Progenitor cell of endocrine pancreas (in vitro differentiated cells): ENCODE results near the gene PGM5. TPM values are rescaled to one million over a fixed set of nuclear protein-coding genes. Genes with fewer than 3 reads are reported as not detected.
A peak's percentile ranks its signal among the peaks of the same experiment; 100 is the strongest.

ENCODE experiments used
- DNase-seq: peaks from one replicate; pipeline ENCODE4 v3.0.0; 2021; ENCODE audit warnings: low spot score; ENCODE audit not compliant: unreplicated experiment
- H3K27ac Mint-ChIP-seq: 2 replicates; pipeline ENCODE4 v1.8.0; 2021; ENCODE audit warnings: mild to moderate bottlenecking, moderate library complexity, mixed read lengths
- H3K27me3 Mint-ChIP-seq: 2 replicates; pipeline ENCODE4 v1.8.0; 2021; ENCODE audit warnings: mixed read lengths
- H3K36me3 Mint-ChIP-seq: 2 replicates; pipeline ENCODE4 v1.8.0; 2022; ENCODE audit warnings: mixed read lengths; ENCODE audit not compliant: insufficient read depth
- H3K4me1 Mint-ChIP-seq: 2 replicates; pipeline ENCODE4 v1.8.0; 2021; ENCODE audit warnings: low read depth, mixed read lengths
- H3K4me3 Mint-ChIP-seq: 2 replicates; pipeline ENCODE4 v1.8.0; 2021; ENCODE audit warnings: low read depth, mild to moderate bottlenecking, moderate library complexity, mixed read lengths
- H3K9me3 Mint-ChIP-seq: 2 replicates; pipeline ENCODE4 v1.8.0; 2021; ENCODE audit warnings: low read depth, mixed read lengths
- total RNA-seq: library from RNA; stranded (reverse); gene quantifications from 2 replicates; pipeline ENCODE4 v1.2.1, GENCODE V29; 2021
- TF ChIP-seq, protein P1 (sequence below): fragments of 200-600 bp; sonication (generic); IDR thresholded peaks from one replicate; pipeline ENCODE4 v1.5.0; 2021; ENCODE audit warnings: antibody characterized with exemption, mild to moderate bottlenecking; ENCODE audit not compliant: unreplicated experiment

Gene PGM5
- total RNA-seq, 1 donor from 2014 or later = 3.9 TPM

DNA sequence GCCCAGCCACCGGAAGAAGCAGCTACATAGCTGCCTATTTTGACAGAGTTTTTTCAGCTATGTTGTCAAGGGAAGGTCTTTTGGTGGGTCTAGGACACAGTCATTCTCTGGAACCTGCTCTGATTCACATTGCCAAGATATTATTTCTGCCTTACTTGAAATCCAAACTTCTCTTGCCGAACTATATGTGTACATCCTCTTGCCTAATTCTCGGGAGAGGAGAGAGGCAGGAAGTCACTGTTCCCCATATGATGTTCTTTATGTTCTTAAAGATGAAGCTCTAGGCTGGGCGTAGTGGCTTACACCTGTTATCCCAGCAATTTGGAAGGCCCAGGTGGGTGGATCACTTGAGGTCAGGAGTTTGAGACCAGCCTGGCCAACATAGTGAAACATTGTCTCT lies 175.7 kb downstream of the PGM5 start:
- Mint-ChIP-seq H3K36me3 (no peaks in the 10 kb centered on the region), H3K4me1 (peaks cover 4% of the 10 kb centered on the region), H3K9me3 (no peaks in the 10 kb centered on the region), H3K4me3 (no peak overlapping the region), H3K27me3 (peaks cover 36% of the 10 kb centered on the region), H3K27ac (no peak overlapping the region)
- no peak for DNase-seq
- TF ChIP-seq, protein P1, sequence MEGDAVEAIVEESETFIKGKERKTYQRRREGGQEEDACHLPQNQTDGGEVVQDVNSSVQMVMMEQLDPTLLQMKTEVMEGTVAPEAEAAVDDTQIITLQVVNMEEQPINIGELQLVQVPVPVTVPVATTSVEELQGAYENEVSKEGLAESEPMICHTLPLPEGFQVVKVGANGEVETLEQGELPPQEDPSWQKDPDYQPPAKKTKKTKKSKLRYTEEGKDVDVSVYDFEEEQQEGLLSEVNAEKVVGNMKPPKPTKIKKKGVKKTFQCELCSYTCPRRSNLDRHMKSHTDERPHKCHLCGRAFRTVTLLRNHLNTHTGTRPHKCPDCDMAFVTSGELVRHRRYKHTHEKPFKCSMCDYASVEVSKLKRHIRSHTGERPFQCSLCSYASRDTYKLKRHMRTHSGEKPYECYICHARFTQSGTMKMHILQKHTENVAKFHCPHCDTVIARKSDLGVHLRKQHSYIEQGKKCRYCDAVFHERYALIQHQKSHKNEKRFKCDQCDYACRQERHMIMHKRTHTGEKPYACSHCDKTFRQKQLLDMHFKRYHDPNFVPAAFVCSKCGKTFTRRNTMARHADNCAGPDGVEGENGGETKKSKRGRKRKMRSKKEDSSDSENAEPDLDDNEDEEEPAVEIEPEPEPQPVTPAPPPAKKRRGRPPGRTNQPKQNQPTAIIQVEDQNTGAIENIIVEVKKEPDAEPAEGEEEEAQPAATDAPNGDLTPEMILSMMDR = no peak

GRCh38 chr9:68533678-68534077 lies 177.3 kb downstream of the PGM5 start:
- H3K4me3 Mint-ChIP-seq = no peak overlapping the region
- peaks cover 34% of the 10 kb centered on the region for H3K27me3 Mint-ChIP-seq
- H3K4me1 Mint-ChIP-seq = peaks cover 4% of the 10 kb centered on the region
- H3K9me3 Mint-ChIP-seq = no peaks in the 10 kb centered on the region
- H3K27ac Mint-ChIP-seq = no peak overlapping the region
- DNase-seq = no peak
- TF ChIP-seq, protein P1 = no peak
- no peaks in the 10 kb centered on the region for H3K36me3 Mint-ChIP-seq

DNA sequence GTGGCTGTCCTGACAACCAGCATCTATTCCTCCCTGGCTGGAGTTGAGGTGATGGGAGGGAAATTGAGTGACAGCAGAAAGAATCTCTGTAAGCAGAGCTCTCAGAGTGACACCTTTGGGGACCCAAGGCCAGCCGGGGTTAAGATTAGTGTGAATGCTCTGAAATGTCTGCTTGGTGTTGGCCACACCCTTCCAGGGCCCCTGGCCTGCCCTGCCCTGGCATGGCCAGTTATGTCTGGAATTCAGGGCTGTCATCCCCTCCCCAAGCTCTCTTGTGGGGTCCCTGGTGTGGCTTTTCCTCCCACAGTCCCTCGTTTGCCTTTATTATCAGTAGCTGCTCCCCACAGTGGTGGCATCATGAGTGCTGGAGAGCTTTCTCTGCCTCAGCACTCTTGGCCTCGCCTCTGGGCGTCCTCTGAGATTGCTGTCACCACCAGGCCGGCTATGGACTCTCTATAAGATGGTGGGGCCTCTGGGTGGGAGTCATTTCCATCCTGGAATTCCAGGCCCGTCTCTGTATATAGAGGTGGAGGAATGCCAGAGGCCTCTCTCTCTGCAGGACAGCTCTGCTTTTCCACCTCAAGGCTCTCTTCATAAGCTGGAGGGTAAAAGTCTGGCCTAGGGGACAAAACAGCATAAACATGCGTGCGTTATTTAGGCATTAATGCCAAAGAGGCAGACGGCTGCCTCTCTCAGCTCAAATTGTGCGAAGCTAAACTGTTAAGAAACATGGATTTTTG lies 180.6 kb downstream of the PGM5 start:
- DNase-seq = no peak
- H3K36me3 Mint-ChIP-seq = no peaks in the 10 kb centered on the region
- peaks cover 27% of the 10 kb centered on the region for H3K27me3 Mint-ChIP-seq
- no peak overlapping the region for H3K4me3 Mint-ChIP-seq
- TF ChIP-seq, protein P1 = no peak
- peaks cover 4% of the 10 kb centered on the region for H3K4me1 Mint-ChIP-seq
- H3K9me3 Mint-ChIP-seq = no peaks in the 10 kb centered on the region
- H3K27ac Mint-ChIP-seq = no peak overlapping the region

DNA sequence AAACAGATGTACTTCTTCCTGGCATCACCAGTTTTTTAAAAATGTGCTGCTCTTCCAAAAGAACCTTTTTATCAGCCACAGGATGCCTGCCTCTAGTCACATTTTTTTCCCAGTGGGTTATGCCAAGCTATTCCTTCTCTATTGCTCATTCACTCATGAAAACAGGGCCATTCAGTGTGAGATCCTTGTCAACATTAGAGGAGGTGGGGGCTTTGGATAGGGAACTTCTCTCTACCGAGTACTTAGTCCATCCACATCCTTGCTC lies 181.1 kb downstream of the PGM5 start:
- DNase-seq = no peak
- Mint-ChIP-seq H3K4me3 (no peak overlapping the region), H3K27ac (no peak overlapping the region), H3K36me3 (no peaks in the 10 kb centered on the region), H3K27me3 (peaks cover 28% of the 10 kb centered on the region), H3K9me3 (no peaks in the 10 kb centered on the region), H3K4me1 (peaks cover 4% of the 10 kb centered on the region)
- TF ChIP-seq, protein P1 = no peak

GRCh38 chr9:68538200-68538599 lies 181.8 kb downstream of the PGM5 start:
- DNase-seq = no peak
- peaks cover 30% of the 10 kb centered on the region for H3K27me3 Mint-ChIP-seq
- H3K4me3 Mint-ChIP-seq = no peak overlapping the region
- peaks cover 4% of the 10 kb centered on the region for H3K4me1 Mint-ChIP-seq
- no peaks in the 10 kb centered on the region for H3K36me3 Mint-ChIP-seq
- TF ChIP-seq, protein P1 = no peak
- peak overlapping the region; percentile 29 for H3K27ac Mint-ChIP-seq
- no peaks in the 10 kb centered on the region for H3K9me3 Mint-ChIP-seq
